ENCODE measurements around the gene GH1.
"Not testable (repeated sequence)": the region's sequence is repeated elsewhere in the genome, so short reads cannot be mapped to it uniquely, and the experiment has no call there.

The GH1 gene

DNA sequence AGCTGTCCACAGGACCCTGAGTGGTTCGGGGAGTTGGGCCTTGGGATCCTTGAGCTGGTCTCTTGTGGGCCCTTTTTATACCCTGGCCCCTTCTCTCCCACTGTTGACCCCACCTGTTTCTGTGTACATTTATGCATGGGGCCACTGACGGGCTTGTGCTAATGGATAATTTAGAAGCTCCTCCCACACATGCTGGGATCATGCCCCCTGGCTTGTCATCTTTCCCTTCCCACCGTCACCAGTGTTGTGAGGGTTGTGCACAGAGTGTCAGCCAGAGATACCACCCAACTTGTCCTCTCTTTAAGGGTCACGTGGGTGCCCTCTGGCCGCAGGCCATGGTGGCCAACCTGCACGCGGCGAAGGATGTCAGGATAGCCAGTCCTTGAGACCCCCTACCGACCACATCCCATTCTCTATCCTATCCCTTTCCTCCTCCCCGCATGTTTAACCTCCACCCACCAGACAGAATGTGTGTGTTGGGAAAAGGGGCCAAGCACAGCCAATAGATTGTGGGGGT lies at the start of gene GH1:
TSS of gene GH1 (minus strand) at position 51 of the 517 bp plus-strand sequence. CDS start 63 bp downstream, outside the sequence.
- DNase-seq: not testable (repeated sequence)

DNA sequence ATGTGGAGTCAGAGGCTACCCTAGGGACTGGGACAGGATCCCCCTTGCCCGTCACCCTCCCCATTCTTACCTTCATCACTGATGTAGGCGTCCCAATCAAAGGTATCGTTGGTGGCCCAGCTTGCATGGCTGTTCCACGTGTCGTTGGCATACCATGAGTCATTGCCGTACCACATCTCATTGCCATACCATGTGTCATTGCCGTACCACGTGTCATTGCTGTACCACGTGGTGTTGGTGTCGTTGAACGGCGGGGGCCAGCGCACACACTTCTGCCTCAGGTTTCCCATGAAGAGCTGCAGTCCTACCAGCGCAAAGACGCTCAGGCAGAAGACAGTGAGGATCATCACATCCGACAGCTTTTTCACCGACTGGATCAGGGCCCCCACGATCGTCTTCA lies 49.3 kb upstream of the GH1 start:
- DNase-seq: no peak

DNA sequence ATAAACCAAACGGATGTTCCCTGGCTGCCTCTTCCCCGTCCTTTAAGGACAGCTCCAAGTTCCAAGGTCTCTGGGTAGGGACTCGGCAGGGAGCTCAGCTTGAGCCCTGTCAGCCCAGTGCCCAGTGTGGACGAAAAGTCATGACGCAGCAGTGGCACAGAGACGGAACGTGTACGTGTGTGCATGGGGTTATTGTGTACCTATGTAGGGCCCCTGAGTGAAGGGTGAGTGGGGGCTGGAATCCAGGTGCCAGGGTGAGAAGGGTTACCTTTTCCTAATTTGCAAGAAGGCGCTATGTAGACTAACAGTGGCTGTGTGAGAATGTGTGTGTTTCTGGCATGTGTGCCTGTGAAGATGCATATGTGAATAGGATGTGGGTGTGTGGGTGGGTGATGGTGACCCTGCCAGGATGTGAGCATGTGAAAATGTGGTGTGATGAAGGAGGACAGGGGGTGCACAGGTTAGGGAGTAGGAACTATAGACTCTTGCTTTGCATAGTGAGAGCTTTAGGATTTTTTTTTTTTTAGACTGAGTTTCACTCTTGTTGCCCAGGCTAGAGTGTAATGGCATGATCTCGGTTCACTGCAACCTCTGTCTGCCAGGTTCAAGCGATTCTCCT lies 48.1 kb upstream of the GH1 start:
- no peak for DNase-seq

DNA sequence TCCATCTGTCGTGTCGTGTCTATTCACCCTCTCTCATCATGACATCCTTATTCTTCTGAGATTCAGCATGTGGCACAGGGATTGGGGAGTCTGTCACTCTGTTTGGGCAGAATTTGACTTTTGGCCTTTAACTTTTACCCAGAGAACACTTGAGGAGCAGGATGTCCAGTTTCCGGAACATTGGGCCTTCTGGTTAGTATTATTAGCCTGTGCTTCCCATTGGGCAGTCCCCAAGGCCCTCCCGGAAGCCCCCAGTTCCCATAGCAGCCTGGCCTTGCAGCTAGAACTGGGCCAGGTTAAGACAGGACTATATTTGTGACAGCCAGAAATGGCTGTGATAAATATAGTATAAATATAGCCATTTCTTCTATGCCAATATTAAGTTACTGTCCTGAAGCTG lies 44.5 kb upstream of the GH1 start:
- no peak for DNase-seq

DNA sequence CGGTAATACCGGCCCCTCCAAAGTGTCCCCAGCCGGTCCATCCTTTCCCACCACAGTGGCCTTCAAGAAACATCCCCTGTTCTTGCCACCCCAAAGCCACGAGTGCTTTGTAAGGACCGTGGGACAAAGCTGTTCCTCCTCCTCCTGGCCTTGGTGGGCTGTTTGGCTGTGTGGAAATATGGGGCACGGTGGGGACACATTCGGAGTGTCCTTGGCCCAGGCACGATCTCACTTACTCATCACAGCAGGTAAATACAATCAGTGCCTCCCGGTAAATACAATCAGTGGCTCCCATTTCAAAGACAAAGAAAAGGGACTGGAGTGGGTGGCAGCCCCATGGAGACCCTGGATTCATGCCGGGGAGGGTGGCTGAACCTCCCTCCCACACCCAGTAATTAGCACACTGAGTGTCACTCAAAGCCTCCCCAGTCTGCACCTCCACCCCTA lies 43.7 kb upstream of the GH1 start:
- DNase-seq: no peak

DNA sequence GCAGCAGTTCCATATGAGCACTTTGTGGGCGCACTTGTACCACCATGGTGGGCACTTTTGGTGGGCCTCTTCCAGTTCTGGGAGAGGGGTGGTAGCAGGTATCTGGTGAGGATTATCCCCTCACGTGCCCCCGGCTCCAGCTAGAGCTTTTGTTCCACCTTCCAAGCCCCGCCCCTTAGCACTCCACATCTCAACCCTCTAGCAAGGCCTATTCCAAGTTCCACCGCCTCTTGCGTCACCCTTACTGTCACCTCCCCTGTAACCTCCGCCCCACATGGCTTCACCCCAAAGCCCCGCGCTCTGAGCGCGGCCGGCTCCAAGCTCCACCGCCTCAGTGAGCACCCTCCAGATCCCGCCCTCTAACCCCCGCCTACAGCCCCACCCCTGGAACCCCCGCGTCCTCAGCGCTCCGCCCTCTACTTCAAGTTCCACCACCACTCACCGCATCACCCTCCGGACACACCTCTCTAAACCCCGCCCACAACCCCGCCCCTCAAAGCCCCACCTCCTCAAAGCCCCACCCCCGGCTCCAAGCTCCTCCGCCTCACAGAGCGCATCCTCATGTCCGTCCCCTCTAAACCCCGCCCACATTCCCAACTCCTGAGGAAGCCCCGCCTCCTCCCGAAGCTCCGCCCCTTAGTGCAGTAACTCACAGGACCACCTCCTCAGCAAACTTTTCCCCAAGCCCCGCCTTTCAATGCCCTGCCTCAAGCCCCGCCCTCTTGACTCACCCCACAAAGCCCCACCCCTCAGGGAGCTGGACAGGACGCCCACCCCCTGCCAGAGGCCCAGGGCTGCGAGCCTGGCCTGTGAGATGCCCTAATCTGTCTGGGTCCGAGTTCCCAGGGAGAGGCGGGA lies 42.9 kb upstream of the GH1 start:
- no peak for DNase-seq

DNA sequence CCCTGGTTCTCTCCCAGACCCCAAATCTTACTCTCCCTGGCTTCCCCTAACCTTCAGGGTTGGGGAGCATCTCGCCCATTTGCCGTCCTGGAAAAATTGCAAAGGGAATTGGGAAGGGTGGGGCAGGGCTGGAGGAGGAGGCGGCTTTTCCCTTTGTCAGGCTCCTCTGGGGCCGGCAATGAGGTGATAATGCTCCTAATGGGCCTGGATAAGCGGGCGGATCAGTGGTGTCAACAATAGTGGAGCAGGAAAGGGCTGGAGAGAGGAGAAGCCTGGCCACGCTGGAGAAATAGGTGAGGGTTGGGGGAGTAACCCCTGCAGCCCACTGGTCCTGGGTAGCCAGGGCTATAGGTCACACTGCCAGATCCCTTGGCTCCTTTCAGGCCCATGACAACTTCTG lies 41.8 kb upstream of the GH1 start:
- DNase-seq: no peak

DNA sequence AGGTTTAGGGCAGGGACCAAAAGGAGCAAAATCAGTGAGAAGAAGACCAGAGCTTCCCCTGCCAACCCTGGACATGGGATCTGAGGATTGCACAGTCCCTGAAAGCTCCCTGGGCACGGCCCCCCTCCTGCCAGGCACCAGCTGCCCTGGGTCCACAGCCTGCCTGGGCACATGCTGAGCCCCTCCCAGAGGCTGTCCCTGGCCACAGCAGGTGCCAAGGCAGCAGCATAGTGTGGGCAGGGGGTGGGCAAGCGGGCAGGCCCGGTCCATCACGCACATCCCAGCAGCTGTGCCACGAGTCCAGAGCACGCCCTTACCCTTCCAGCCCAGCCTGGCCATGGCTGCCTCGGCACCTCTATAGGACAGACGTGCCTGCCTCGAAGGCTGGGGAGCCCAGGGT lies 41.4 kb upstream of the GH1 start:
- no peak for DNase-seq

DNA sequence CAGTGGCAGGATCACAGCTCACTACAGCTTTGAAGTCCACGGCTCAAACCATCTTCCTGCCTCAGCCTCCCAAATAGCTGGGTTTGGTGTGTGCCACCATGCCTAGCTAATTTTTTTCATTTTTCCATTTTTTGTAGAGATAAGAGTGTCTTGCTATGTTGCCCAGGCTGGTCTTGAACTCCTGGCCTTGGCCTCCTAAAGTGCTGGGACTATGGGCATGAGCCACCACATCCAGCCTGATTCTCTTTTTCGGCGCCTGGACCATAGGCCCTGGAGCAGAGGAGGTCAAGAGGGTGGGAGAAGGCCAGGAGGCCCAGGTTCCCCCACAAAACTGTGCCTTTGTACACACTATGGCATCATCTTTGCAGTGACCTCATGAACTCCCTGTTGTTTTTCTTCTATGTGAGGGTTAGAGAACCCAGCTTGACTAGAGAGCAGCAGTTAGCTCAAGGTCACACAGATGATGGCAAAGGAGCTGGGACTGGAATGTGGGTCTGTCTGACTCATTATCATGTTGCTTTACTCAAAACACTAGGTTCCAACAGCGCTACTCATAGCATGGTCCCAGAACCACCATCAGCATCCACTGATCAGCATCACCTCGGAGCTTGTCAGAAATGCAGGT lies 37.8 kb upstream of the GH1 start:
- no peak for DNase-seq

DNA sequence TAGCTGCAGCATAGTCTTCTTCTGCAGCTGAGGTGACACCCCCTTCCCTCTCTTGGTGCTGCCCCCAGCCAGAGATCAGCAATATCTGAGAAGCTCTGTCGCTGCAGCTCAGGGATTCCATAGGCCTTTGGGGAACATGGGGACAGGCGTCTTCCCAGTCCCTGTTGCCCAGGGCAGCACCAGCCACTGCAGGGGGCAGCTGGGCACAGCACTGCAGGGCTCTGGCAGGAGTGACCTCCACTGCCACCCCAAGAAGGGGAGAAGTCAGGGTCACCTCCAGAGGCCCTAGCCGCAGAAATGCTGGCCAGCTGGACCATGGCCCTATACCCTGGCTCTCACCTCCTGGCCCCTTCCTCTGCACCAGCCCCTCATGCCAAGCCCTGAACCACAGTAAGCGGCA lies 37.2 kb upstream of the GH1 start:
- no peak for DNase-seq

DNA sequence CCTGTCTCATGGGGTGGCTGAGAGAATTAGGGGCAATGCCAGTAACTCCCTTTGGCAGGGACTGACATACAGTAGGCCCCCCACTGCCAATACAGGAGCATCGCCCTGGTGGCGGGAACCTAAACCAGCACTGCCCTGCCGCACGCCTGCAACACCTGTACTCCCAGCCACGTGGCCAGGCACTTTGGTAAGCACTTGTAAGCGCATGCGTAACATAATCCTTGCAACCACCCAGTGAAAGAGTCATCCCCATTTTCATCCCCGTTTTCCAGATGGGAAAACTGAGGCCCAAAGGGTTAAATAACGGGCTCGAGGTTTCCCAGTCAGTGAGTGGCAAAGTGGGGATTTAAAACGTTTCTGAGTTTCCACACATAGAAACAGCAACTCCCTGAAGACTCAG lies 36.6 kb upstream of the GH1 start:
- no peak for DNase-seq

DNA sequence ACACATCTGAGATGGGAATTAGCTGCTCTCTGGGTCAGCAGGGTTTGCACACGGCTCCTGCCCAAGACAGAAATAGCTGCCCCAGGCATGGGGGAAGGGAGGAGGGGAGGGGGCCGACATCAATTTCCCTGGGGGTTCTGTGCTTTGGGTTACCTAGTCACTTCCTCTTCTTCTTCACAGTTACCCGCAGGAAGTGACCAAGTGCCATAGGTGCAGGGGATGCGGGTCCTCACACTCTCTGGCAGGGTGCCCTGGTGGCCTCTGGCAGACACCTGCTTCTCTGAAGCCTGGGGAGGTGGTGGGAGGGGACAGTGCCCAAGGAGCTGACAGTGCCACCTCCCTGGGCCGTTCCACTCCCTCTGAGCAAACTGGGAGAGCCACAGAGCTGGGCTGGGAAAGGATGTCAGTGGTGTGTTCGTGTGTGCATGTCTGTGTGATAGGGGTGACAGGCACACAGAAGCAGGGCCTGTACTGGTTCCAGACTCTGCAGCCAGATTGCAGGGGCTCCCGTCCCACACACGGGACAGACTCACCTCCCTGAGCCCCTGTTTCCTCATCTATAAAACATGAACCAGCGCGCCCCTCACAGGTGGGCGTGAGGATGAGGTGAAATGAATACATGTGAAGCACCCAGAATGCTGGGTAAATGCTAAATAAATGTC lies 35.9 kb upstream of the GH1 start:
- DNase-seq: no peak

DNA sequence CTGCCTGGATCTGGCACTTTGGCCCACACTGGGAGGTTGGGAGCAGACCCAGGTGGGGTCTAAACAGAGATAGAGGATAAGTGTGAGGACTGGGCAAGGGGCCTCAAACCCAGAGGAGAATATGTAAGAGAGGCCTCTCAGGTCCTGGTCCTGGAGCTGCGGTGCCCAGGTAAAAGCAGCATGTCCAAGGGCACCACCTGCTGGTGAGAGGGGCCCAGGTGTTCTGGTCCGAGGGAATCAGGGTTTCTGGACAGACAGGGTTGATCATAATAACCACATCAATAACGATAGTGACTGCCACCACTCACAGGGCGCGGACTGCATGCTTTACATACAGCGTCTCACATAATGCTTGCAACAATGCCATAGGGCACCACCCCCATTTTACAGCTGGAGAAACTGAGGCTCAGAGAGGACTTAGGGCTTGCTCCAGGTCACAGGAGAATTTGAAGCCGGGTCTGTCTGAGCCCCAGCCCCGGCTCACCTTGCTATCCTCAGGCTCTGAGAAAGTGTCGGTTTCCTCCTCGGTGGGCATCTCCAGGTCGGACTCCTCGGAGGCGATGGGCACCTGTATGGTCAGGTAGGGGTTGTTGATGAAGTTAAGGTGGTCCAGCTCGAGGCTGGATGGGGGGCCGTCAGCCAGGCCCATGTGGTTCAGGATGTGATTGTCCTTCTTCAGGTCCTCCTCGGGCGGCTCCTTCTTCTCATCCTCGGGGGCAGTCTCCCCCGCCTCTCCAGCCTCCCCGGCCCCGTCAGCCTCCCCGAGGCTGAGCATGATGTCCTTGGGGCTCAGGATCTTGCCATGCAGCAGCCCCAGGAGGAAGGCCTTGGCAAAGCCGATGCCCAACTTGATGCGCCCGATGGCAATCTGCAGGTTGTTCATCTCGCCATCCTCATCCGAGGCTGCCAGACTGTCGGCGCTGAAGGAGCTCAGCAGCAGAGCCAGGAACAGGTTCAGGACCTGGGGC lies 32.6 kb upstream of the GH1 start:
- DNase-seq: no peak

DNA sequence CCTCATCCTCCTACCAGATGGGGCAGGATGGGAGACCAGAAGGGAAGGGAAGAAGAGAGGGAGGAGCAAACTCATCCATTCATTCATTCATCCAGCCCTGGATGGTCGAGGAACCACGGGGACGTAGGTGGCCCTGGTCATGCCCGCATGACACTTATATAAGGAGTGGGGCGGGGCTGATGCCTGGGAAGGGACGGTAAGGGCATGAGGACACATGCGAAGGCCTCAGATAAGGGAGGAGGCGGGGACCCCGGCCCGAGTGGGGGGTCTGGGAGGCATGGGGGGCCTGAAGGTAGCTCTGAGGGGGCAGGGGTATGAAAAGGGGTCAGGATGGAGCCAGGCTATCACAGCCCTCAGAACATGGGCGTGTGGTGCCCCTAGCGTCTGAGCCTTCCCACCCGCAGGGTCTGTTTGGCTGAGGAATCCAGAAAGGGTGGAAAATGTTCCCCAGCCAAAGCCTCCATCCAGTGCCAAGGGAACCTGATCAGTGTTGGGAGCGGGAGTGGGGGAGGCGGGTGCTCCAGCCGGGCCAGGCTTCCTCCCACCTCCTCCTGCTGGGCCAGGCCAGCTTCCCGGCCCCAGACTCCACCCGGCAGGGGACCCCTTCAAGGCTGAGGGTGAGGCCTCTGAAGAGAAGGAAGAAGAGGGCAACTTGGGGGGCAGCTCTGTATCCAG lies 31.1 kb upstream of the GH1 start:
- no peak for DNase-seq

DNA sequence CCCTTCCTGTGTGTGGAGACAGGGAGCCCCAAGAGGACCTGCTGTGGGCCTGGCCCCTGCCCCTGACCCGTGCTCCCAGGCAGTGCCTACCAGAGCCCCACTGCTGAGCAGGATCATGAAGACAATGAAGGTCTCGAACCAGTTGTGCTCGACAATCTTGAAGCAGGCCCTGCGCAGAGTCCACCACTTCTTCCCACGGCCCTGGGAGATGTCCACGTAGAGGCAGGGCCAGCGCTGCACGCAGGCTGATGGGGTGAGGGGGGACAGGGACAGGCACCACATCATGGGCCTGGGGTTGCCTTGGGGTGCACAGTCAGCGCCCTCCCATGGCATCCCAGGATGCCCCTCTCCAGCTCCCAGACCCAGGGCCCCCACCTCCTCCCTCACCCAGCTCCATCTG lies 29.9 kb upstream of the GH1 start:
- DNase-seq: no peak

DNA sequence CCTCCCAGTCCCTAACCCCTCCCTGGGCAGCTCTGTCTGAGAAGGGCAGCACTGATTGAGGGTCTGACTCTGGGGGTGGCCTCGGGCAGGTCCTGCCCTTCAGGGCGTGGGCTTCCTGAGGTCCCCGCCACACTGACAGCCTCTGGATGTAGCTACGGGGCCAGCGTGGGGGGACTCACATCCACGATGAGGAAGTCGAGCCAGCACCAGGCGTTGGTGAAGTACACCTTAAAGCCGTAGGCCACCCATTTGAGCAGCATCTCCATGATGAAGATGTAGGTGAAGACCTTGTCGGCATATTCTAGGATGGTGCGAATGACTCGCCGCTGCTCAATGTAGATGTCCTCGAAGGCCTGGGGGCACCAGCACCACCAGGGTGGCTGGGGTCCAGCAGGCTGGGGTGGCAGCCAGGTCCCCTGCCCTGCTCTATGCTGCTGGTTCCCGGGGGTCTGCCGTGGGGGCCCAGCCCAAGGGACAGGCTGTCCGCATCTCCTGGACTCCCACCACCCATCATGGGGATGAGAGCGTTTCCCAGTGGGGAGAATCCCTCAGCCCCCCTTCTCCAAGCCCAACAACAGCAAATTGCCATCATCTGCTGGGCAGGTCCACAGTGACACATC lies 29.2 kb upstream of the GH1 start:
- no peak for DNase-seq

DNA sequence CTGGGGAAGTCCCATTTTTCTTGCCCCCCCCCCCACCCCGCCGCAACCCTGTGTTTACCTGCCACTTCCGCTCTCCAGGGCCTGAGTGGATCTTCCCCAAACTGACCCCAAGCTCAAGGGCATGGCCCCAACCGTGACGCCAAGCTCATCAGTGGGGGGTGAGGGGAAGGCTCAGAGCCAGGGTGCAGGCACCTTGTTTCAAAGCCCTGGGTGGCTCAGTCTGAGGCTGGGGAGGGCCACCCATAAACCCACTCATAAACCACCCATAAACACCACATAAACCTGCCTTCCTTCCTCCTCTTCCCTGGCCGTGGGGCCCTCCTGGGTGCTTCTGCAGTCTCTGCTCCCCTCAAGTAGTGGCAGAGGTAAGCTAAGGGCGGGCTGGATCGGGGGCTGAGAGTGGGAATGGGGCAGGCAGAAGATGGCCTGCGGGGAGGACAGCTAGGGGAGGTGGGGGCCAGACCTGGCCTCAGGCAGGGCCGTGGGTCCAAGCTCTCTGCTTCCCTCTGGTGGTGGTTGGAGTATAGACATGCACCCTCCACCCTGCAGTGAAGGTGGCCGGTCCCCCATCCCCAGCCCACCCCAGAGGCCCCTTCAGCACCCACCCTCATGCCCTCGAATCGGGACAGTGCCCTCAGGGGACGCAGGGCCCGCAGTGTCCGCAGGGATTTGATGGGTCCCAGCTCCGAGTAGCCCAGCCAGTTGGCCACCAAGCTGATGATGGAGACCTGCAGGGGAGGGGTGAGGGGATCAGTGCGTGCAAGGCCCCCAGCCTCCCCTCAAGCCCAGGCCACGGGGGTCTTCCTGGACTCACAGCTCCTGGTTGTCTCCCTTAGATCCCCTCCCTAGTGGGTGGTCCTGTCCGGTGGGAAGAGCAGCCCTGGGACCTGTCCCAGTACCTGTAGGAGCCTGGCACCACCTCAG lies 28.1 kb upstream of the GH1 start:
- peak; percentile 11 for DNase-seq

DNA sequence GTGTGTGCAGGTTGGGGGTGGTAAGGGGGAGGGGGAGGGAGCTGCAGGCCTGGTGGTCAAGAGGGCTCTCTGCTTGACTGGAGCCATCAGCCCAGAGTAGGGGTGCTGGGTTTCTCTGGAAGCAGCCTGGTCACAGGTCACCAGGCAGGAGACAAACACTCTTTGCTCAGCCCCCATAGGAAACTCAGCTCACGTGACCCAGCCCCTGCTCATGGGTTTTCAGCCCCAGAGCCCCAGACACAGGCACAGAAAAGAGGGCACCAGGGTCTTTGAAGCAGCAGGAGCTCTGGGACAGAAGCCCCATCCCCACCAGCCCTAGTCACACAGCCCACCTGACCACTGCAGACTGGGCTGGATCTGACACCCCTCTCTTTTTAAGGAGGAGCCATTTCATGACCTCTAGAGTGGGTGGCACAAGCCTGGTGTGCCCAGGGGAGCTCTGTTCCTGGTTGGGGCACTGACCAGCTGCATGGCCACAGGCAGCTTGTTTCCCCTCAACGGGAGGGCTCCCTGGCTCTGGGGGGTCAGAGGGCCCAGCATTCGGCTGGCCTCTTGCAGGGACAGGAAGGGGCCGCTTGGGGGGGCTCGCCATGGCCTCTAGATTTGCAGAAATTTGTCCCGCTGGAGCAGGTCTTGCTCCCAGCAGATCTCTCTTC lies 27.3 kb upstream of the GH1 start:
- DNase-seq: no peak

Measured in NCI-H2171 (cell line).